HG03442 (cell line): ENCODE results near the gene PANX1.
"Not testable (repeated sequence)": the region's sequence is repeated elsewhere in the genome, so short reads cannot be mapped to it uniquely, and the experiment has no call there.

Experiments
- ATAC-seq: cut with Tn5 transposase; IDR thresholded peaks from one replicate; pipeline ENCODE4 v1.9.1; 2021; ENCODE audit warnings: mild to moderate bottlenecking, moderate library complexity; ENCODE audit not compliant: unreplicated experiment

PANX1 gene

DNA sequence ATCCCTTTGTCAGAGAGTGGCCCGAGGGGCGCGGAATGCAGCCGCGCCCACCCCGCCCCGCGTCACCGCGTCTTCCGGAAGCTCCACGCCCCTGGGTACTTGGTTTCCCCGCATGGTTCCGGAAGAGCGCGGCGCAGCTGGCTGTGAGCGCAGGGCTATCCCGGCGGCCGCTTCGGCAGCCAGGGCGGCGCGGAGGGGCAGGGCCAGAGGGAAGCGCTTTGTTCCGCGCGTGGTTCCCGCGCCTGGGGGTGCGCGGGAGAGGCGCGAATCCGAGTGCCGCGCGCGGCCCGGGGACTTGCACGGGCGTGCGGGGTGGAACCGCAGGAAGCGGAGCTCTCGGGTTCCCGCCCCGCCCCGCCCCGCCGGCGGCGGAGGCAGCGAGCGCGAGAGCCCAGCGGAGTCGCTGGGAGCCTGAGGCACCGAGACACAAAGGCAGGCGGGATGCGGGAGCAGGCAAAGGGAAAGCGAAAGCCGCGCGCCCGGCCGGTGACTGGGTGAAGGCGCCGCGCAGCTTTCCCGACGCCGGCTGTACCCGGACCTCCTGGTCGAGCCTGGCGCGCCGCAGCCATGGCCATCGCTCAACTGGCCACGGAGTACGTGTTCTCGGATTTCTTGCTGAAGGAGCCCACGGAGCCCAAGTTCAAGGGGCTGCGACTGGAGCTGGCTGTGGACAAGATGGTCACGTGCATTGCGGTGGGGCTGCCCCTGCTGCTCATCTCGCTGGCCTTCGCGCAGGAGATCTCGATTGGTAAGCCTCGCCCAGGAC lies at the start of gene PANX1:
PANX1 (plus strand) TSS at position 96 of the 766 bp plus-strand sequence; CDS start at position 568, 472 bp downstream.
- ATAC-seq: peak; percentile 85

GRCh38 chr11:94084164-94084563 lies 44.5 kb upstream of the PANX1 start:
- no peak for ATAC-seq

DNA sequence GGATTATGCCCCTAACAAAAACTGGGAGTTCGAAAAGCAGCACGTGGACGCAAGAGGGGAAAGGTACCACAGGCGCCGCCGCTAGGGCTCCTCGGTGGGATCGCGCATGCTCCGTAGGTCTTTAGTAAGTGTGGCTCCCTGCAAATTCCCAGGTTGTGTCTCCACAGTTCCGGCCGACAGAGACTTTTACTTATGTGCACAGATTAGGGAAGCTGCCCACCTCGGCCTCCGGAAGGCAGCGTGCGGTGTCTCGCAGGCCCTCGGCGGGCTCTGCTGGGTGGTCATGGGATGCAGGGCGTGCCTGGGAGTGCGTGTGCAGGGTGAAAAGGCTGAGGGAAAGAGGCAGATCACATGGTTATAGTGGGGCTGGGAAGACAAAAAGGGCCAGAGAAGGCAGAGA lies 39.7 kb upstream of the PANX1 start:
- no peak for ATAC-seq

GRCh38 chr11:94089341-94089740 lies 39.3 kb upstream of the PANX1 start:
- ATAC-seq: no peak

DNA sequence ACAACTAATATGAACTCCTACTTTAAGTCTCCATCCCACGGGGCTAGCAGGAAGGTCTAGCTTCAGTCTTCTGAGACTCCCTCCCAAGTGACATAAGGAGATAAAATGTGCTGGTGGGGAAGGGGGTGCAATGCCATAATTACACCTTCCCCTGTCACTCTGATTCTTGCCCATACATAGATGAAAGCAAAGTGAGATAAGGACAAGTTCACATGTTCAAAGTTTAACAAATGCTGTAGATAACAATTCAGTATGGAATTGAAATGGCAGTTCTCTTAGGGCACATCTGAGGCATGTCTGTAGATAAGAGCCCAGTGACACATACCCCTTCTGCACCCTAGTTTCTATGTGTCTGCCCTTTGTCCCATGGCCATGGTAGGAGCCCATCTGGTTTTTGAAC lies 38.2 kb upstream of the PANX1 start:
- no peak for ATAC-seq

- no peak for ATAC-seq
Observed at GRCh38 chr11:94091091-94091490, 37.5 kb upstream of the PANX1 start.

GRCh38 chr11:94100253-94100652 lies 28.4 kb upstream of the PANX1 start:
- no peak for ATAC-seq

DNA sequence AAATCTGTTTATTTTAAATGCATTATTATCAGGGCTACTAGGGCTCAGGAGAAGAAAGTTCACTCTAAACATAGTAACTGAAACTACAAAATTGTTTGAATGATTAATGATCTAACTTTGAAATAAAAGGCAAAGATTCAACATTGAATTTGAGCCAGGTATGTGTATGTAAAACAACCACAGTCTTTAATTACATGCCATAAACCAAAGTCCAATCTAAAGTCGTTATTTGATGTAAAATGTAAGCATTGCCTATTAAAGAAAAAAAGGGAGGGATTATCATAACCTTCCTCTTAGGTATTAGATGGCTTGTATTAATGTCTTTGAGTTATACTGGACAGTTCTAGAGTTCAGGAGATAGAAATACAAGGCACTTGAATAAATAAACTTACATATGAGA lies 25.2 kb upstream of the PANX1 start:
- no peak for ATAC-seq

- ATAC-seq: no peak
Observed at GRCh38 chr11:94104734-94105133, 23.9 kb upstream of the PANX1 start.

DNA sequence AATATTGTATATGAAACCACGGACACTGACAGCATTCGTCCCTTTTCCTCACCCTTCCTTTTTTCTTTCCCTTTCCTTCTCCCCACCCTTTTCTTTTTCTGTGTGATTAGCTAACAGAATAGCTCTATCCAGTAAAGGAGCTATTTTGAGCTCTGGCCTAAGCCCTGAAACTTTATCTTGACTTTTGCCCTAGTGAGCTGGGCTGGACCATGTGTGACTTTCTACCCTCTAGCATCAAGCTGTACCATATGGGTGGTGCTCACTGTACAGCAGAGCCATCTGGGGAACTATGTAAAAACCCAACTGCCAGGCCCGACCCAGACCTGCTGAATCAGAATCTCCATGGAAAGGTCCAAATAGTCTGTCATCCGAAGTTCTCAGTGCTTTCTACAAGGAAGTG lies 21.9 kb upstream of the PANX1 start:
- no peak for ATAC-seq

- ATAC-seq: no peak
Observed at GRCh38 chr11:94107363-94107762, 21.3 kb upstream of the PANX1 start.

GRCh38 chr11:94111241-94111640 lies 17.4 kb upstream of the PANX1 start:
- no peak for ATAC-seq

- ATAC-seq: no peak
Observed at GRCh38 chr11:94111660-94112059, 17.0 kb upstream of the PANX1 start.

DNA sequence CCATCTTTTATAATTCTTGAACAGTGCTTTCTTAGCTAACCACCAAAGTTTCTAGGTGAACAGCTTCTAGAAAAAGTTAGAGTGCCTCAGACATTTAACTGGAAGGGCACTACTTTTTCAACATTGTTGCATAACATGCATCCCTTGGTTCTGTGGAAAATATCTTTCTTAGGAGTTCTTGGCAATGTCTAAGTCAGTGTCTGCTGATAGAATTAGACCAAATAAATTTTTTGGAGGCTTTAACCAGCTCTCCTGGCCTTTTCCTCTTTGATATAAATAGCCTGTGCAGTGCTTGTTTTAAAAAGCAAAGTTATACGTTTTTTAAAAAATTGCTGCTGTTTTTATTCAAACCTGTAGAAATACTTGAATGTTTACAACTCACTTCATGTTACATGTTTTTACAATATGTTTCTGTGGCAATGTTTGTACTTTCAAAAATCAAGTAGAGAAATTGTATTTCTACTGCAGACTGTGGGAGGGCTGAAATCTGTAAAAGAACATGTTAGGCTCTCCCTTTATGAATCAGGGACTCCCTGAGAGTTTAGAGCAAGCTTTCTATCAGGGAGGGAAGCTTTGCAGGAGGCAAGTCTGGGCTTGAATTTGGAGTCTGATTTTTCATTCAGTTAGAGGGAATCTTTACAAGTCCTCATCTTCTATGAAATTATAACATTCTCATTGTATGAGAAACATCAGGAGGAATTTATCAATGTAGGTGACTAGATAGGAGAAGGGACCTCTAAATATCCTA lies 16.3 kb upstream of the PANX1 start:
- ATAC-seq: no peak

DNA sequence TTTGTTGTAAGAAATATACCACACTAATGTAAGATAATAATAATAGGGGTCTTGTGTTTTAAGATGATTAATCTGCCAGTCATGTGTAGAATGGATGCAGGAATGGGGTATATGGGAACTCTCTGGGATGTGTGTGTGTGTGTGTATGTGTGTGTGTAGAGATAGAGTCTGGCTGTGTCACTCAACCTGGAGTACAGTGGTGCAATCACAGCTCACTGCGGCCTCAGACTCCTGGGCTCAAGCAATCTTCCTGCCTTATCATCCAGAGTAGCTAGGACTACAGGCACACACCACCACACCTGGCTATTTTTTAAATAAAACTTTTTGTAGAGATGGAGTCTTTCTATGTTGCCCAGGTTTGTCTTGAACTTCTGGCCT lies 11.5 kb upstream of the PANX1 start:
- ATAC-seq: no peak

GRCh38 chr11:94117871-94118270 lies 10.8 kb upstream of the PANX1 start:
- ATAC-seq: no peak

DNA sequence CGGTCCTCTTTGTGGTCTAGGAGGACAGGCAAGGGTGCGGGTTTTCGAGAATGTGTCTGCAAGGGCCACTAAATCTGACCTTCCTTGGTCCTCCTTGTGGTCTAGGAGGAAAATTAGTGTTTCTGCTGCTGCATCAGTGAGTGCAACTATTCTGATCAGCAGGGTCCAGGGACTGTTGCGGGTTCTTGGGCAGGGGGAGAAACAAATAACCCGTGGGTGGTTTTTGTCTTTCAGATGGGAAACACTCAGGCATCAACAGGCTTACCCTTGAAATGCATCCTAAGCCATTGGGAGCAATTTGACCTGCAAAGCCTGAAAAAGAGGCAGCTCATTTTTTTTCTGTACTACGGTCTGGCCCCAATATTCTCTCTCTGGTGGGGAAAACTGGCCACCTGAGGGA lies 9.0 kb upstream of the PANX1 start:
- not testable (repeated sequence) for ATAC-seq

- ATAC-seq: not testable (repeated sequence)
Observed at GRCh38 chr11:94120516-94120915, 8.1 kb upstream of the PANX1 start.

- ATAC-seq: no peak
Observed at GRCh38 chr11:94120946-94121345, 7.7 kb upstream of the PANX1 start.

DNA sequence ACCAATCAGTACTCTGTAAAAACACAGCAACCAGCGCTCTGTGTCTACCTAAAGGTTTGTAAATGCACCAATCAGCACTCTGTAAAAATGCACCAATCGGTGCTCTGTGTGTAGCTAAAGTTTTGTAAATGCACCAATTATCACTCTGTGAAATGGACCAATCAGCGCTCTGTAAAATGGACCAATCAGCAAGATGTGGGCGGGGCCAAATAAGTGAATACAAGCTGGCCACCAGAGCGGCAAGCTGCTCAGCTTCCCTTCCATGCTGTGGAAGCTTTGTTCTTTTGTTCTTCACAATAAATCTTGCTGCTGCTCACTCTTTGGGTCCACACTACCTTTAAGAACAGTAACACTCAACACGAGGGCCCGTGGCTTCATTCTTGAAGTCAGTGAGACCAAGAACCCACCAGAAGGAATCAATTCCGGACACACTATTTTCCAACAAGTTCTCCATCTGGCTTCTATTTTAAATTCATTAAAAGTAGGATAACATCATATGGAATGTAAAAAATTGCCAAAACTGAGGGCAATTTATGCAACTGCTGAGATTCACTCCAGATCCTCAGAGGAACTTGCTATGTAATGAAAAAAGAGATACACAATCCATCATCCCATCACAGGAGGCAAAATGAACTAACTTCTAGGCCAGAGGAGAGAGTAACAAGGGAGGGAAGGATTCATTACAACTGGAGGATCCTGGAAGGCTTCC lies 3.1 kb upstream of the PANX1 start:
- ATAC-seq: no peak

DNA sequence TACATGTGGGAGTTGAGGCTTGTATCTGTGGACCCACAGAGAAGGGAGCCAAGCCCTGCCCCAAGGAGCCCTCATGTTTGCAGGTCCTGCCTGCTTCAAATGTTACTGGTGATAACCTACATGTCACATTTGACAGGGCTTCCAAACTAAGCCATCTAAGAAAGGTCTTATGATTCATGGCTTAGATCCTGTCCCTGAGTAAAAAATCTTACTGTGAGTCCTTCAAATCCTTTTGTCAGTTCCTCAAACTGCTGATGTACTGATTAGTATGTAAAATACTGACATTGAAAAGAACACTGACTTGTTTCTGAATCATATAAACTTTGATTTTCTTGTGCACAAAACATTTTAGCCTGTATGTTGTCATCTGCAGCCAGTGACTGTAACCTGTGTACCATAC lies 1.0 kb upstream of the PANX1 start:
- ATAC-seq: no peak

- ATAC-seq: peak; percentile 16
Observed at GRCh38 chr11:94128291-94128745, 323 bp upstream of the PANX1 start.
